GM21515 (cell line): ENCODE results near the gene EIF4G3.

Source experiments
- ATAC-seq: cut with Tn5 transposase; IDR thresholded peaks from one replicate; pipeline ENCODE4 v1.9.1; 2021; ENCODE audit not compliant: unreplicated experiment

The EIF4G3 gene

GRCh38 chr1:20786253-20787028 is 390.3 kb downstream of the EIF4G3 start:
- ATAC-seq = peak; percentile 69

- ATAC-seq = peak; percentile 15
Measured at GRCh38 chr1:20785907-20786252, 390.8 kb downstream of the EIF4G3 start.

GRCh38 chr1:20775700-20776099 is 401.0 kb downstream of the EIF4G3 start:
- ATAC-seq = no peak

GRCh38 chr1:20771780-20772179 is 404.9 kb downstream of the EIF4G3 start:
- no peak for ATAC-seq

- ATAC-seq = no peak
Measured at GRCh38 chr1:20770314-20771087, 406.2 kb downstream of the EIF4G3 start.

- no peak for ATAC-seq
Measured at GRCh38 chr1:20767271-20767670, 409.4 kb downstream of the EIF4G3 start.

- ATAC-seq = no peak
Measured at GRCh38 chr1:20763417-20763816, 413.3 kb downstream of the EIF4G3 start.

- no peak for ATAC-seq
Measured at GRCh38 chr1:20760322-20760721, 416.4 kb downstream of the EIF4G3 start.
